Heart left ventricle (tissue), 13 donors: ENCODE measurements around the gene TRH.

Experiments
- POLR2A ChIP-seq, 2 donors: fragments of 450-650 bp; IDR thresholded peaks; one replicate each; pipeline ENCODE4 v1.6.1; 2017; ENCODE audit warnings: antibody characterized with exemption in 2 of 2, mild to moderate bottlenecking in 2 of 2, moderate library complexity in 2 of 2
- TF ChIP-seq, protein P1 (sequence below), 12 donors: fragments of 200-600 bp; sonication (generic) in 4 of 12; IDR thresholded peaks; one replicate each; pipeline versions ENCODE4 v1.5.0 to v1.8.0; 2018 to 2022; ENCODE audit warnings: antibody characterized with exemption in 12 of 12, mild to moderate bottlenecking in 5 of 12
- donor health status: ischemic (EF 13 %, LVEDD 7.1; RV severe dilation, severe dysfunction).
- donor health status: DM: no; HTN: yes; CAD: no.
- donor health status: DM: no; HTN: no; CAD: no.
- donor health status: ischemic (EF 25% LVEDD 6.9; RV normal size, moderate dysfunction).
- donor health status: ischemic (EF 25% LVEDD 5.7; RV mildly dilated, moderate dysfunction).
- donor health status: ischemic (EF 35%, LVEDD 5.7; RV mildly dilated, moderate dysfunction).
- donor health status: nonischemic (EF 11% LVEDD 7.7; RV severe dilation, severe dysfunction).
- donor health status: DM: yes; HTN: yes; CAD: no.
- donor health status: PGD.
- donor health status: ischemic (EF 29% LVEDD 5.4; RV normal size, mild dysfunction).
- donor health status: nonischemic (EF 23%, LVEDD 6.1; RV moderate dilation, normal function).

DNA sequence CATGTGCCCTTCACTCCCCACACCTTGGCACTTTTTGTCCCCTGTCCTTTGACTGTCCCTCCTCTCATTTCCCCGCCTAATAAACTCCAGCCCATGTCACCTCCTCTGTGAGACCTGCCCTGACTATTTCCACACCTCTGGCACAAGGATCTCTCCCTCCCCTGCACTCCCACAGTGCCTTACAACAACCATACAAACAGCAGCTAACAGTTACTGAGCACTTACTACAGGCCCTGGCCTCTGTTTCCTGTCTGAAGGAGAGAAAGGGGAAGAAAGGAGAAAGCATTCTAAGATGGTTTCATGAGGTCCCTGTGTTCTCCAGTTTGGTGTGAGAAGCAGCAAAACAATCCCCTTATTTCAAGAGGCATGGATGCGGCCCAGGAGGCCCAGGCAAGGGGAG, 20.0 kb upstream of the TRH start:
- TF ChIP-seq, protein P1, sequence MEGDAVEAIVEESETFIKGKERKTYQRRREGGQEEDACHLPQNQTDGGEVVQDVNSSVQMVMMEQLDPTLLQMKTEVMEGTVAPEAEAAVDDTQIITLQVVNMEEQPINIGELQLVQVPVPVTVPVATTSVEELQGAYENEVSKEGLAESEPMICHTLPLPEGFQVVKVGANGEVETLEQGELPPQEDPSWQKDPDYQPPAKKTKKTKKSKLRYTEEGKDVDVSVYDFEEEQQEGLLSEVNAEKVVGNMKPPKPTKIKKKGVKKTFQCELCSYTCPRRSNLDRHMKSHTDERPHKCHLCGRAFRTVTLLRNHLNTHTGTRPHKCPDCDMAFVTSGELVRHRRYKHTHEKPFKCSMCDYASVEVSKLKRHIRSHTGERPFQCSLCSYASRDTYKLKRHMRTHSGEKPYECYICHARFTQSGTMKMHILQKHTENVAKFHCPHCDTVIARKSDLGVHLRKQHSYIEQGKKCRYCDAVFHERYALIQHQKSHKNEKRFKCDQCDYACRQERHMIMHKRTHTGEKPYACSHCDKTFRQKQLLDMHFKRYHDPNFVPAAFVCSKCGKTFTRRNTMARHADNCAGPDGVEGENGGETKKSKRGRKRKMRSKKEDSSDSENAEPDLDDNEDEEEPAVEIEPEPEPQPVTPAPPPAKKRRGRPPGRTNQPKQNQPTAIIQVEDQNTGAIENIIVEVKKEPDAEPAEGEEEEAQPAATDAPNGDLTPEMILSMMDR (IDR thresholded peaks at IDR 0.05): no peak
- TF ChIP-seq POLR2A (IDR thresholded peaks at IDR 0.05): no peak
